HEK293 (cell line): ENCODE results near the gene DLG2.

Source experiments
- CTCF ChIA-PET: fragments of 350-600 bp; formaldehyde crosslinking; extraction: SDS; loops from one replicate; lab custom pipeline; 2021; ENCODE audit warnings: antibody characterized with exemption; lab: Yijun Ruan, JAX
- POLR2A ChIA-PET: fragments of 300-600 bp; formaldehyde crosslinking; extraction: SDS; loops from one replicate; lab custom pipeline; 2020; ENCODE audit warnings: antibody characterized with exemption, inconsistent platforms; lab: Yijun Ruan, JAX
- H3K27ac ChIP-seq: fragments of 200-500 bp; sonication (Bioruptor generic); 2 replicates; pipeline ENCODE4 v1.5.1; 2014; ENCODE audit warnings: low read depth, low read length, control low read depth, inconsistent platforms; ENCODE audit errors: extremely low read depth
- H3K36me3 ChIP-seq, 2 experiments: fragments of 200-500 bp in 1 of 2; sonication (Bioruptor generic) in 1 of 2; 1 replicate in 1 of 2; 2 replicates in 1 of 2; pipeline ENCODE4 v1.5.1; 2014 to 2017; ENCODE audit warnings: inconsistent platforms in 2 of 2, low read length in 2 of 2; ENCODE audit not compliant: control insufficient read depth in 2 of 2, insufficient read depth in 1 of 2
- H3K4me1 ChIP-seq: fragments of 200-500 bp; sonication (Bioruptor generic); 2 replicates; pipeline ENCODE4 v1.5.1; 2014; ENCODE audit warnings: mild to moderate bottlenecking, low read length, inconsistent platforms; ENCODE audit not compliant: control insufficient read depth, insufficient read depth
- H3K4me3 ChIP-seq: 2 replicates; pipeline ENCODE4 v1.5.1; 2011; ENCODE audit warnings: low read depth, mild to moderate bottlenecking, control low read depth, low read length, moderate library complexity
- H3K9me3 ChIP-seq: fragments of 200-500 bp; sonication (Bioruptor generic); 2 replicates; pipeline ENCODE4 v1.5.1; 2014; ENCODE audit warnings: low read depth, low read length, inconsistent platforms; ENCODE audit not compliant: control insufficient read depth, insufficient read depth
- KLF16 ChIP-seq: fragments of 450-650 bp; formaldehyde crosslinking; IDR thresholded peaks from 2 replicates; pipeline ENCODE4 v1.5.1; 2017; ENCODE audit warnings: missing biosample characterization, missing genetic modification characterization
- KLF7 ChIP-seq: fragments of 450-650 bp; formaldehyde crosslinking; IDR thresholded peaks from 2 replicates; pipeline ENCODE4 v1.5.1; 2016; ENCODE audit warnings: missing biosample characterization, missing genetic modification characterization, borderline replicate concordance
- ZNF121 ChIP-seq: fragments of 450-650 bp; formaldehyde crosslinking; IDR thresholded peaks from 2 replicates; pipeline ENCODE4 v1.5.1; 2016; ENCODE audit warnings: missing biosample characterization, missing genetic modification characterization
- ZNF146 ChIP-seq: fragments of 450-650 bp; formaldehyde crosslinking; IDR thresholded peaks from 2 replicates; pipeline ENCODE4 v1.5.1; 2016; ENCODE audit warnings: missing biosample characterization, missing genetic modification characterization
- ZNF16 ChIP-seq: fragments of 450-650 bp; formaldehyde crosslinking; IDR thresholded peaks from 2 replicates; pipeline ENCODE4 v1.5.1; 2016; ENCODE audit warnings: low read depth, missing biosample characterization, missing genetic modification characterization
- ZNF169 ChIP-seq: fragments of 450-650 bp; formaldehyde crosslinking; IDR thresholded peaks from 2 replicates; pipeline ENCODE4 v1.5.1; 2016; ENCODE audit warnings: missing biosample characterization, missing genetic modification characterization
- ZNF23 ChIP-seq: fragments of 450-650 bp; formaldehyde crosslinking; IDR thresholded peaks from 2 replicates; pipeline ENCODE4 v1.5.1; 2016; ENCODE audit warnings: missing biosample characterization, missing genetic modification characterization, borderline replicate concordance
- ZNF239 ChIP-seq: fragments of 450-650 bp; formaldehyde crosslinking; IDR thresholded peaks from 2 replicates; pipeline ENCODE4 v1.5.1; 2016; ENCODE audit warnings: missing biosample characterization, missing genetic modification characterization
- ZNF24 ChIP-seq: fragments of 450-650 bp; formaldehyde crosslinking; IDR thresholded peaks from 2 replicates; pipeline ENCODE4 v1.5.1; 2016; ENCODE audit warnings: missing biosample characterization, missing genetic modification characterization
- ZNF404 ChIP-seq: fragments of 450-650 bp; formaldehyde crosslinking; IDR thresholded peaks from 2 replicates; pipeline ENCODE4 v1.5.1; 2017; ENCODE audit warnings: missing biosample characterization, missing genetic modification characterization
- ZNF514 ChIP-seq: fragments of 450-650 bp; formaldehyde crosslinking; IDR thresholded peaks from 2 replicates; pipeline ENCODE4 v1.5.1; 2016; ENCODE audit warnings: missing biosample characterization, missing genetic modification characterization
- ZNF544 ChIP-seq: fragments of 450-650 bp; formaldehyde crosslinking; IDR thresholded peaks from 2 replicates; pipeline ENCODE4 v1.5.0; 2017; ENCODE audit warnings: missing biosample characterization, missing genetic modification characterization
- ZNF654 ChIP-seq: fragments of 450-650 bp; formaldehyde crosslinking; IDR thresholded peaks from 2 replicates; pipeline ENCODE4 v1.5.1; 2016; ENCODE audit warnings: low read depth, missing biosample characterization, missing genetic modification characterization
- ZNF660 ChIP-seq: fragments of 450-650 bp; IDR thresholded peaks from 2 replicates; pipeline ENCODE4 v1.5.1; 2018; ENCODE audit warnings: missing biosample characterization, mild to moderate bottlenecking, missing genetic modification characterization
- ZNF701 ChIP-seq: fragments of 450-650 bp; formaldehyde crosslinking; IDR thresholded peaks from 2 replicates; pipeline ENCODE4 v1.5.1; 2016; ENCODE audit warnings: missing biosample characterization, missing genetic modification characterization
- ZNF707 ChIP-seq: fragments of 450-650 bp; formaldehyde crosslinking; IDR thresholded peaks from 2 replicates; pipeline ENCODE4 v1.5.1; 2016; ENCODE audit warnings: missing biosample characterization, missing genetic modification characterization
- ZNF747 ChIP-seq: fragments of 450-650 bp; formaldehyde crosslinking; IDR thresholded peaks from 2 replicates; pipeline ENCODE4 v1.5.1; 2016; ENCODE audit warnings: missing biosample characterization, missing genetic modification characterization
- TF ChIP-seq, protein P1 (sequence below): fragments of 450-650 bp; formaldehyde crosslinking; IDR thresholded peaks from 2 replicates; pipeline ENCODE4 v1.5.1; 2017; ENCODE audit warnings: missing biosample characterization, missing genetic modification characterization
- TF ChIP-seq, protein P2 (sequence below): fragments of 450-650 bp; formaldehyde crosslinking; IDR thresholded peaks from 2 replicates; pipeline ENCODE4 v1.5.1; 2017; ENCODE audit warnings: missing biosample characterization, missing genetic modification characterization
- TF ChIP-seq, protein P3 (sequence below): fragments of 450-650 bp; formaldehyde crosslinking; IDR thresholded peaks from 2 replicates; pipeline ENCODE4 v1.5.1; 2016; ENCODE audit warnings: missing biosample characterization, missing genetic modification characterization

DLG2 gene

DNA sequence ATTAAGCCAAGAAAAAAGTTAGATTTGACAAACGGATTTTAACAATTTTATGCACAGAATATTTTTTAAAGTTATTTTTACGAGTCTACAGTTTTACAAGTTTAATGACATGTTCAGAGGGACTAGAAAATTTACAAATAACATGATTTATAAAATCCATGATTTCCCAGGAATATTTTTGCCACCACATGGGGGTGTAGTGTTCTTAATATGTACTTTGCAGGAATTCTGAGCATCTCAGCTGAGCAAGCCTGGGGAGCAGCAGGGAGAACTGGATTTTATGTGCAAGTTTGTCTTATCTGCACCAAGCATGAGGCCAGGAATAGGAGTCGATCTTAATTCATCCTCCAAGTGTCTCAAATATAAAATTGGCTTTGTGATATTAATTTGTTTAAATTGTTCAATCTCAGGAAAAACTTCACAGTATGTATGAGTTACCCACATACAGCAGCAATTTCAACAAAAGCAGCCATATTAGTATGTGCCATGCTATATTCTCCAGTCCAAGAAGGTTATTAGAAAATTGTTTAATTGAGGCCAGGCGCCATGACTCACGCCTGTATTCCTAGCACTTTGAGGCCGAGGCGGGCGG, 826.3 kb downstream of the DLG2 start:
- ChIA-PET CTCF (no interaction called here), POLR2A (no interaction called here)

DNA sequence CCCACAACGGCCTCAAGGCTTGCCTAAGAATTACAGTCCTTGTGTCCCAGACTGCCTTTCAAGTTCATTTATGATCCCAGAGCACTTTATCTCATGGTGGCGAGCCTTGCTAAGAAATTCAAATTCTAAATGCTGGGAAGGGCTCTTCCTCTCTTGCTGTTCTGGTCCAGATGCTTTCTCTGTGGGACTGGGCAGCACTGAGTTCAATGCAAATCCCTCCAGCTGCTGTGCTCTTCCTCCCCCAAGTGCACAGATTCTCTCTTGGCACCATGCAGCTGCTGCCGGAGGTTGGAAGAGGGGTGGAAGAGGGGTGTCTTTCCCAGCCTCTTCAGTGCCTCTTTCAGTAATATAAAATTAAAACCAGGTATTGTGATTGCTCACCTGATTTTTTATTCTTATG, 828.0 kb downstream of the DLG2 start:
- ChIA-PET CTCF (interaction anchor here (0.6 to 1.0 kb wide), 3 partner anchors 395 to 790 kb away, joined by 3 to 4 read pairs (median 3); no protein-coding TSS in a partner anchor), POLR2A (no interaction called here)
- Histone ChIP-seq H3K9me3 (no peaks in the 10 kb centered on the region), H3K4me3 (no peak overlapping the region), H3K27ac (no peak overlapping the region), H3K36me3 (no peaks in the 10 kb centered on the region), H3K4me1 (no peaks in the 10 kb centered on the region)
- TF ChIP-seq ZNF544 (tag by site-specific recombination) = no peak
- no peak for TF ChIP-seq ZNF747 (tag by site-specific recombination)
- no peak for TF ChIP-seq ZNF660
- TF ChIP-seq KLF7 (tag by site-specific recombination) = no peak
- no peak for TF ChIP-seq ZNF169 (tag by site-specific recombination)
- TF ChIP-seq, protein P1, sequence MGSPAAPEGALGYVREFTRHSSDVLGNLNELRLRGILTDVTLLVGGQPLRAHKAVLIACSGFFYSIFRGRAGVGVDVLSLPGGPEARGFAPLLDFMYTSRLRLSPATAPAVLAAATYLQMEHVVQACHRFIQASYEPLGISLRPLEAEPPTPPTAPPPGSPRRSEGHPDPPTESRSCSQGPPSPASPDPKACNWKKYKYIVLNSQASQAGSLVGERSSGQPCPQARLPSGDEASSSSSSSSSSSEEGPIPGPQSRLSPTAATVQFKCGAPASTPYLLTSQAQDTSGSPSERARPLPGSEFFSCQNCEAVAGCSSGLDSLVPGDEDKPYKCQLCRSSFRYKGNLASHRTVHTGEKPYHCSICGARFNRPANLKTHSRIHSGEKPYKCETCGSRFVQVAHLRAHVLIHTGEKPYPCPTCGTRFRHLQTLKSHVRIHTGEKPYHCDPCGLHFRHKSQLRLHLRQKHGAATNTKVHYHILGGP (tag by site-specific recombination) = no peak
- TF ChIP-seq ZNF404 = no peak
- TF ChIP-seq, protein P2, sequence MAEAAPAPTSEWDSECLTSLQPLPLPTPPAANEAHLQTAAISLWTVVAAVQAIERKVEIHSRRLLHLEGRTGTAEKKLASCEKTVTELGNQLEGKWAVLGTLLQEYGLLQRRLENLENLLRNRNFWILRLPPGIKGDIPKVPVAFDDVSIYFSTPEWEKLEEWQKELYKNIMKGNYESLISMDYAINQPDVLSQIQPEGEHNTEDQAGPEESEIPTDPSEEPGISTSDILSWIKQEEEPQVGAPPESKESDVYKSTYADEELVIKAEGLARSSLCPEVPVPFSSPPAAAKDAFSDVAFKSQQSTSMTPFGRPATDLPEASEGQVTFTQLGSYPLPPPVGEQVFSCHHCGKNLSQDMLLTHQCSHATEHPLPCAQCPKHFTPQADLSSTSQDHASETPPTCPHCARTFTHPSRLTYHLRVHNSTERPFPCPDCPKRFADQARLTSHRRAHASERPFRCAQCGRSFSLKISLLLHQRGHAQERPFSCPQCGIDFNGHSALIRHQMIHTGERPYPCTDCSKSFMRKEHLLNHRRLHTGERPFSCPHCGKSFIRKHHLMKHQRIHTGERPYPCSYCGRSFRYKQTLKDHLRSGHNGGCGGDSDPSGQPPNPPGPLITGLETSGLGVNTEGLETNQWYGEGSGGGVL (tag by site-specific recombination) = no peak
- no peak for TF ChIP-seq ZNF146 (tag by site-specific recombination)
- no peak for TF ChIP-seq ZNF16 (tag by site-specific recombination)
- TF ChIP-seq ZNF514 (tag by site-specific recombination) = no peak
- no peak for TF ChIP-seq ZNF23 (tag by site-specific recombination)
- no peak for TF ChIP-seq ZNF239
- no peak for TF ChIP-seq KLF16
- no peak for TF ChIP-seq ZNF24 (tag by site-specific recombination)
- no peak for TF ChIP-seq ZNF121 (tag by site-specific recombination)
- no peak for TF ChIP-seq ZNF701 (tag by site-specific recombination)

More for the DNA sequence above, 826.3 kb downstream of the DLG2 start:
- Histone ChIP-seq H3K36me3 (no peaks in the 10 kb centered on the region), H3K9me3 (no peaks in the 10 kb centered on the region), H3K27ac (no peak overlapping the region), H3K4me1 (no peaks in the 10 kb centered on the region), H3K4me3 (no peak overlapping the region)
- TF ChIP-seq, protein P3, sequence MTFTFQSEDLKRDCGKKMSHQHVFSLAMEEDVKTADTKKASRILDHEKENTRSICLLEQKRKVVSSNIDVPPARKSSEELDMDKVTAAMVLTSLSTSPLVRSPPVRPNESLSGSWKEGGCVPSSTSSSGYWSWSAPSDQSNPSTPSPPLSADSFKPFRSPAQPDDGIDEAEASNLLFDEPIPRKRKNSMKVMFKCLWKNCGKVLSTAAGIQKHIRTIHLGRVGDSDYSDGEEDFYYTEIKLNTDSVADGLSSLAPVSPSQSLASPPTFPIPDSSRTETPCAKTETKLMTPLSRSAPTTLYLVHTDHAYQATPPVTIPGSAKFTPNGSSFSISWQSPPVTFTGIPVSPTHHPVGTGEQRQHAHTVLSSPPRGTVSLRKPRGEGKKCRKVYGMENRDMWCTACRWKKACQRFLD (tag by site-specific recombination) = no peak
- TF ChIP-seq ZNF707 (no peak), ZNF654 (tag by site-specific recombination) (peak; percentile 6; the same call in 1 of the 2 replicates)
